OCI-LY1 (cell line): ENCODE data around the gene ADAMTS9.

Experiments used
- CTCF ChIP-seq: fragments of 200-600 bp; sonication (generic), shearing (Covaris generic); IDR thresholded peaks from 2 replicates; pipeline ENCODE4 v1.5.1; 2017; ENCODE audit warnings: mild to moderate bottlenecking, antibody characterized with exemption, low read length, moderate library complexity, mixed read lengths
- EZH2 ChIP-seq: fragments of 200-600 bp; sonication (generic), shearing (Covaris generic); IDR thresholded peaks from 2 replicates; pipeline ENCODE4 v1.8.0; 2017; ENCODE audit warnings: borderline replicate concordance, mixed run types, mild to moderate bottlenecking, antibody characterized with exemption, low read length, moderate library complexity, mixed read lengths

- TF ChIP-seq CTCF (no peak), EZH2 (no peak)
These were observed 198.9 kb downstream of the ADAMTS9 start for GRCh38 chr3:64488939-64489338.
